ENCODE data around the gene HDGF. TPM values are rescaled to one million over a fixed set of nuclear protein-coding genes. Genes with fewer than 3 reads are reported as not detected.

HDGF gene
- total and polyA plus RNA-seq, 9 of the 15 experiments (the other 6 are each of a cell fraction or from before 2014, with no cell fraction given) = 38.8 to 601 (median 400) TPM

DNA sequence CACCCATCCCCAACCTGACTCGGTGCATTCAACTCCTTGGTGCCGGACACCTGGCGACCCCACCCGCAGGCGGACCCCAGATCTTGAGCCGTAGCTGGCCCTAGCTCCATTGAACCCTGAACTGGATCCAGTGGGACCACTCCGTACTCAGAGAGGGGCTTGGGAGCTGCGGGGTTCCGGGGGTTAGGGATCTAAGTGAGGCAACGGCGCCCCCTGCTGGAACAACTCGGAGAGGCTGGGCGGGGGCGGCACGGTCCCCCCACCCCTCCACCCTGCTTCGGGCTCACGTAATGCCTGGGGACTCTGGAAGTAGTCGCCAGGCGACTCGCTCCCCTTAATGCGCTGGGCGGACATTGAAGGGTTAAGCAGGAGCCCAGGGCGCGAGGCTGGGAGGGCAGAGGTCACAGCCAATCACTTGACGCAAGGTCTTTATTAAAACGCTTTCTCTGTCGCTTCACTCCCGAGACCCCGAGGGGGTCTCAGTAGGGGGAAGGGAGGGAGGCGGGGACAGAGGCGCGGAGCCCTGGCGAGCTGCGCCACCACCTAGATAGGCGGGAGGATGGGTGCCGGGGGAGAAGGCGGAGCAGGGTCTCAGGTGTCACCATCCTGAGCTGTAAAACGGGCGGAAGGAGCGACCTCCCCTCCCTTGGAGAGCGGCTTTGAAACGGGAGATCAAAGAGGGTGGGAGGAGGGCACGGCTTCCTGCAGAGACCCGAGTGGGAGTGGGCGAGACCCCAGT is 45.4 kb downstream of the HDGF start (continued):
- TF ChIP-seq, protein P1, sequence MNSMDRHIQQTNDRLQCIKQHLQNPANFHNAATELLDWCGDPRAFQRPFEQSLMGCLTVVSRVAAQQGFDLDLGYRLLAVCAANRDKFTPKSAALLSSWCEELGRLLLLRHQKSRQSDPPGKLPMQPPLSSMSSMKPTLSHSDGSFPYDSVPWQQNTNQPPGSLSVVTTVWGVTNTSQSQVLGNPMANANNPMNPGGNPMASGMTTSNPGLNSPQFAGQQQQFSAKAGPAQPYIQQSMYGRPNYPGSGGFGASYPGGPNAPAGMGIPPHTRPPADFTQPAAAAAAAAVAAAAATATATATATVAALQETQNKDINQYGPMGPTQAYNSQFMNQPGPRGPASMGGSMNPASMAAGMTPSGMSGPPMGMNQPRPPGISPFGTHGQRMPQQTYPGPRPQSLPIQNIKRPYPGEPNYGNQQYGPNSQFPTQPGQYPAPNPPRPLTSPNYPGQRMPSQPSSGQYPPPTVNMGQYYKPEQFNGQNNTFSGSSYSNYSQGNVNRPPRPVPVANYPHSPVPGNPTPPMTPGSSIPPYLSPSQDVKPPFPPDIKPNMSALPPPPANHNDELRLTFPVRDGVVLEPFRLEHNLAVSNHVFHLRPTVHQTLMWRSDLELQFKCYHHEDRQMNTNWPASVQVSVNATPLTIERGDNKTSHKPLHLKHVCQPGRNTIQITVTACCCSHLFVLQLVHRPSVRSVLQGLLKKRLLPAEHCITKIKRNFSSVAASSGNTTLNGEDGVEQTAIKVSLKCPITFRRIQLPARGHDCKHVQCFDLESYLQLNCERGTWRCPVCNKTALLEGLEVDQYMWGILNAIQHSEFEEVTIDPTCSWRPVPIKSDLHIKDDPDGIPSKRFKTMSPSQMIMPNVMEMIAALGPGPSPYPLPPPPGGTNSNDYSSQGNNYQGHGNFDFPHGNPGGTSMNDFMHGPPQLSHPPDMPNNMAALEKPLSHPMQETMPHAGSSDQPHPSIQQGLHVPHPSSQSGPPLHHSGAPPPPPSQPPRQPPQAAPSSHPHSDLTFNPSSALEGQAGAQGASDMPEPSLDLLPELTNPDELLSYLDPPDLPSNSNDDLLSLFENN (IDR thresholded peaks at IDR 0.05; ENCODE audit: low read depth in 2 of 2, low read length in 2 of 2) = no peak
- TF ChIP-seq GATA2 (CRISPR knock-in tag; IDR thresholded peaks at IDR 0.05) (no peak), COPS2 (conservative IDR thresholded peaks at IDR 0.05) (no peak), PHTF2 (CRISPR knock-in tag; IDR thresholded peaks at IDR 0.05) (no peak), FOXJ3 (CRISPR knock-in tag; IDR thresholded peaks at IDR 0.05) (no peak), SAFB (IDR thresholded peaks at IDR 0.05; ENCODE audit: borderline replicate concordance, low read depth, low read length) (peak; percentile 53; the same call in 1 of the 2 replicates), ZNF408 (CRISPR knock-in tag; IDR thresholded peaks at IDR 0.05; ENCODE audit: low read depth) (no peak), JUN (IDR thresholded peaks at IDR 0.05; ENCODE audit: borderline replicate concordance, low read depth, low read length) (no peak), JUN (CRISPR knock-in tag; IDR thresholded peaks at IDR 0.05; ENCODE audit: borderline replicate concordance) (no peak), ZNF551 (CRISPR knock-in tag; IDR thresholded peaks at IDR 0.05) (no peak), PPARD (CRISPR knock-in tag; IDR thresholded peaks at IDR 0.05) (no peak), ZNF134 (CRISPR knock-in tag; conservative IDR thresholded peaks at IDR 0.05) (no peak), E2F6 (IDR thresholded peaks at IDR 0.05; ENCODE audit: borderline replicate concordance in 1 of 2, extremely low read depth in 1 of 2, insufficient read depth in 1 of 2, insufficient read length in 1 of 2, low read depth in 1 of 2, low read length in 1 of 2, poor library complexity in 1 of 2, severe bottlenecking in 1 of 2) (peak in 1 of 2 experiments; percentile 21), WHSC1 (IDR thresholded peaks at IDR 0.05; ENCODE audit: low read length) (no peak), PHB2 (IDR thresholded peaks at IDR 0.05; ENCODE audit: low read depth) (no peak), TOE1 (IDR thresholded peaks at IDR 0.05; ENCODE audit: borderline replicate concordance) (peak; percentile 68; the same call in 1 of the 2 replicates), TOE1 (CRISPR knock-in tag; IDR thresholded peaks at IDR 0.05; ENCODE audit: borderline replicate concordance, low read depth) (no peak), SRSF3 (IDR thresholded peaks at IDR 0.05; ENCODE audit: insufficient read depth, low read length) (no peak), CREB1 (IDR thresholded peaks at IDR 0.05) (0 out of 2 replicates have a peak, but pooled peaks have one; percentile 22), CREB1 (CRISPR knock-in tag; IDR thresholded peaks at IDR 0.05) (no peak), ZNF274 (IDR thresholded peaks at IDR 0.05; ENCODE audit: borderline replicate concordance, low read depth, low read length) (no peak), MITF (IDR thresholded peaks at IDR 0.05) (0 out of 2 replicates have a peak, but pooled peaks have one; percentile 15)

Data from K562 (cell line).